Measurements from ENCODE around the gene LRTM2. TPM values are rescaled to one million over a fixed set of nuclear protein-coding genes. Genes with fewer than 3 reads are reported as not detected.

Gene LRTM2
- total and polyA plus RNA-seq, 2 of the 4 experiments (the other 2 are of a cell fraction): not detected

DNA sequence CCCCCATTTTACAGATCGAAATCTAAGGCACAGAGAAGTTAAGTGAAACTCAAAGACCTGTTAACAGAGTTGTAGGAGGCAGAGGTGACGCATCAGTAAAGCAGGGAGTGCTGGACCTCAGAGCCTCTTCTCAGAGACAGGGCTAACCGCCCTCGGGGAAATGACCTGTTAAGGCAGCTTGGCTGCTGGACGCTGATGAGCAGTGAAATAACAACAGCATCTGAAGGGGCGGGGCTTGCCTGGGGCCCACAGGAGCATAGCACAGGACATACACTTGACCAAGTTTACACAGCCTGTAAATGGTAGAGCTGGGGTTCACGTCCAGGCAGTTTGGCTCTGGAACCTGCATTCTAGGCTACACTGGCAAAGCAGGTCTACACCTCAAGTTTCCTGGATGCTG lies 39.3 kb downstream of the LRTM2 start:
- ATAC-seq (ENCODE audit: low read depth) (no peak), DNase-seq (peak; percentile 40)
- H3K18ac ChIP-seq (ENCODE audit: low read depth, low read length): no peak overlapping the region
- no peak overlapping the region for H4K91ac ChIP-seq (ENCODE audit: insufficient read depth, low read depth, low read length)
- H3K36me3 ChIP-seq (ENCODE audit: control insufficient read depth, insufficient read depth, low read length): no peaks in the 10 kb centered on the region
- H4K5ac ChIP-seq (ENCODE audit: low read depth, low read length): no peak overlapping the region
- ChIA-PET POLR2A (ENCODE audit: unreplicated experiment) (no interaction called here), CTCF (no interaction called here)
- H2BK120ac ChIP-seq (ENCODE audit: low read depth, low read length): no peak overlapping the region
- H3K27ac ChIP-seq (ENCODE audit: insufficient read depth, low read length): no peak overlapping the region
- H2AK5ac ChIP-seq (ENCODE audit: low read depth, low read length): no peak overlapping the region
- BruUV-seq (replicated peaks): no TSS peak
- H3K4me3 ChIP-seq (ENCODE audit: insufficient read depth, low read depth, low read length): no peak overlapping the region
- no peaks in the 10 kb centered on the region for H3K79me1 ChIP-seq (ENCODE audit: low read depth in 1 of 2, low read length in 2 of 2)
- H2AFZ ChIP-seq (replicated peaks; ENCODE audit: low read length, poor library complexity): no peak overlapping the region
- H4K8ac ChIP-seq (ENCODE audit: low read depth in 2 of 2, low read length in 2 of 2): no peak overlapping the region
- H3K56ac ChIP-seq (ENCODE audit: extremely low read depth, insufficient read depth, low read length): no peak overlapping the region
- in situ Hi-C loops (cut with MboI; ENCODE audit: low sequenced_read_pairs): no loop called here
- H3K27me3 ChIP-seq (ENCODE audit: control insufficient read depth, insufficient read depth, low read length): peaks cover 40% of the 10 kb centered on the region
- H2BK5ac ChIP-seq (ENCODE audit: low read depth, low read length, poor library complexity, severe bottlenecking): no peak overlapping the region
- H3K23ac ChIP-seq (ENCODE audit: low read depth, low read length): no peak overlapping the region
- H3K14ac ChIP-seq (replicated peaks; ENCODE audit: low read depth, low read length): no peak overlapping the region
- no peak overlapping the region for H3K9ac ChIP-seq (ENCODE audit: low read depth, low read length)
- TF ChIP-seq MXI1 (IDR thresholded peaks at IDR 0.05; ENCODE audit: borderline replicate concordance, low read depth, low read length) (no peak), POLR2A (IDR thresholded peaks at IDR 0.05; ENCODE audit: low read depth, low read length) (no peak), RAD21 (IDR thresholded peaks at IDR 0.05; ENCODE audit: low read length) (no peak), BHLHE40 (IDR thresholded peaks at IDR 0.05; ENCODE audit: low read depth, low read length) (no peak), SMC3 (IDR thresholded peaks at IDR 0.05; ENCODE audit: low read depth, low read length) (no peak)
- TF ChIP-seq, protein P1, sequence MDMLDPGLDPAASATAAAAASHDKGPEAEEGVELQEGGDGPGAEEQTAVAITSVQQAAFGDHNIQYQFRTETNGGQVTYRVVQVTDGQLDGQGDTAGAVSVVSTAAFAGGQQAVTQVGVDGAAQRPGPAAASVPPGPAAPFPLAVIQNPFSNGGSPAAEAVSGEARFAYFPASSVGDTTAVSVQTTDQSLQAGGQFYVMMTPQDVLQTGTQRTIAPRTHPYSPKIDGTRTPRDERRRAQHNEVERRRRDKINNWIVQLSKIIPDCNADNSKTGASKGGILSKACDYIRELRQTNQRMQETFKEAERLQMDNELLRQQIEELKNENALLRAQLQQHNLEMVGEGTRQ (IDR thresholded peaks at IDR 0.05; ENCODE audit: low read depth, low read length): no peak
- TF ChIP-seq, protein P2, sequence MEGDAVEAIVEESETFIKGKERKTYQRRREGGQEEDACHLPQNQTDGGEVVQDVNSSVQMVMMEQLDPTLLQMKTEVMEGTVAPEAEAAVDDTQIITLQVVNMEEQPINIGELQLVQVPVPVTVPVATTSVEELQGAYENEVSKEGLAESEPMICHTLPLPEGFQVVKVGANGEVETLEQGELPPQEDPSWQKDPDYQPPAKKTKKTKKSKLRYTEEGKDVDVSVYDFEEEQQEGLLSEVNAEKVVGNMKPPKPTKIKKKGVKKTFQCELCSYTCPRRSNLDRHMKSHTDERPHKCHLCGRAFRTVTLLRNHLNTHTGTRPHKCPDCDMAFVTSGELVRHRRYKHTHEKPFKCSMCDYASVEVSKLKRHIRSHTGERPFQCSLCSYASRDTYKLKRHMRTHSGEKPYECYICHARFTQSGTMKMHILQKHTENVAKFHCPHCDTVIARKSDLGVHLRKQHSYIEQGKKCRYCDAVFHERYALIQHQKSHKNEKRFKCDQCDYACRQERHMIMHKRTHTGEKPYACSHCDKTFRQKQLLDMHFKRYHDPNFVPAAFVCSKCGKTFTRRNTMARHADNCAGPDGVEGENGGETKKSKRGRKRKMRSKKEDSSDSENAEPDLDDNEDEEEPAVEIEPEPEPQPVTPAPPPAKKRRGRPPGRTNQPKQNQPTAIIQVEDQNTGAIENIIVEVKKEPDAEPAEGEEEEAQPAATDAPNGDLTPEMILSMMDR (conservative IDR thresholded peaks at IDR 0.05; ENCODE audit: low read depth, low read length): no peak
- no peaks in the 10 kb centered on the region for H4K20me1 ChIP-seq (ENCODE audit: insufficient read depth, low read length)
- intact Hi-C loops (cut with micrococcal nuclease): no loop called here
- 61% methylated on average over 2 of the region's 7 CpGs; no CpG with 5 or more reads in 1 of the 2 experiments for WGBS, 2 experiments (ENCODE audit: extremely low coverage in 2 of 2, insufficient read length in 1 of 2)
- H2AK9ac ChIP-seq (replicated peaks; ENCODE audit: low read depth, low read length, poor library complexity): no peak overlapping the region
- peaks cover 23% of the 10 kb centered on the region for H3K9me3 ChIP-seq (ENCODE audit: control insufficient read depth, insufficient read depth, low read length)
- H3K9me1 ChIP-seq (ENCODE audit: insufficient read depth, low read length): no peaks in the 10 kb centered on the region
- no peak overlapping the region for H3K4ac ChIP-seq (ENCODE audit: low read depth, low read length)
- no peaks in the 10 kb centered on the region for H3K4me1 ChIP-seq (ENCODE audit: control insufficient read depth, insufficient read depth, low read length)
- no peak overlapping the region for H3K4me2 ChIP-seq (ENCODE audit: low read depth, low read length)
- H2BK20ac ChIP-seq (ENCODE audit: low read depth, low read length): no peak overlapping the region
- dilution Hi-C loops (cut with HindIII; ENCODE audit: low sequenced_read_pairs, unreplicated experiment): no loop called here
- H2BK15ac ChIP-seq (ENCODE audit: low read depth, low read length): no peak overlapping the region

All from IMR-90 (cell line).